SU-DHL-6 (cell line): ENCODE measurements around the gene STAB1.

ENCODE experiments used
- EZH2phosphoT487 ChIP-seq: fragments of 200-600 bp; sonication (generic), shearing (Covaris generic); conservative IDR thresholded peaks from 2 replicates; pipeline ENCODE4 v1.6.1; 2018; ENCODE audit warnings: mild to moderate bottlenecking, antibody characterized with exemption, low read length, moderate library complexity, mixed read lengths
- TF ChIP-seq, protein P1 (sequence below): fragments of 200-600 bp; sonication (generic); IDR thresholded peaks from one replicate; pipeline ENCODE4 v1.5.1; 2017; ENCODE audit warnings: antibody characterized with exemption, mild to moderate bottlenecking, low read length, moderate library complexity; ENCODE audit not compliant: insufficient read depth, poor library complexity, severe bottlenecking

DNA sequence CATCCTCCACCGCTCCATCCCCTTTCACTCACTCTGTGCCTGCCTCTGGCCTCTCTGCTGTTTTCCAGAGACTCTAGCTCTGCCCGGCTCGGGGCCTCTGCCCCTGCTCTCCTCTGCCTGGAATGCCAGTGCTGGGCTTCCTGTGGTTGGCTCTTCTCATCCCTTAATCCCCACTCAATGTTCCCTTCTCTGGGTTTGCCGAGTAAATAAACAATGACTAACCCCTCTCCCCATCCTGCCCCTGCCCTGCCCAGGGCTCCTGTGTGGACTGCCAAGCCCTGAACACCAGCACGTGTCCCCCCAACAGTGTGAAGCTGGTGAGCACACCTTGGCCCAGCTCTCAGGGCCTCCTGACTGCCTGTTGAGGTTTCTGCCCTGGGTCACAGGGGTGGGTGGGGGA lies 12.2 kb downstream of the STAB1 start:
- TF ChIP-seq, protein P1, sequence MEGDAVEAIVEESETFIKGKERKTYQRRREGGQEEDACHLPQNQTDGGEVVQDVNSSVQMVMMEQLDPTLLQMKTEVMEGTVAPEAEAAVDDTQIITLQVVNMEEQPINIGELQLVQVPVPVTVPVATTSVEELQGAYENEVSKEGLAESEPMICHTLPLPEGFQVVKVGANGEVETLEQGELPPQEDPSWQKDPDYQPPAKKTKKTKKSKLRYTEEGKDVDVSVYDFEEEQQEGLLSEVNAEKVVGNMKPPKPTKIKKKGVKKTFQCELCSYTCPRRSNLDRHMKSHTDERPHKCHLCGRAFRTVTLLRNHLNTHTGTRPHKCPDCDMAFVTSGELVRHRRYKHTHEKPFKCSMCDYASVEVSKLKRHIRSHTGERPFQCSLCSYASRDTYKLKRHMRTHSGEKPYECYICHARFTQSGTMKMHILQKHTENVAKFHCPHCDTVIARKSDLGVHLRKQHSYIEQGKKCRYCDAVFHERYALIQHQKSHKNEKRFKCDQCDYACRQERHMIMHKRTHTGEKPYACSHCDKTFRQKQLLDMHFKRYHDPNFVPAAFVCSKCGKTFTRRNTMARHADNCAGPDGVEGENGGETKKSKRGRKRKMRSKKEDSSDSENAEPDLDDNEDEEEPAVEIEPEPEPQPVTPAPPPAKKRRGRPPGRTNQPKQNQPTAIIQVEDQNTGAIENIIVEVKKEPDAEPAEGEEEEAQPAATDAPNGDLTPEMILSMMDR = no peak
- TF ChIP-seq EZH2phosphoT487 = no peak
